K562 (cell line): ENCODE measurements around the gene ARHGAP18. TPM values are rescaled to one million over a fixed set of nuclear protein-coding genes. Genes with fewer than 3 reads are reported as not detected.

ENCODE experiments used
- BRD9 ChIP-seq: fragments of 450-650 bp; IDR thresholded peaks from 2 replicates; pipeline ENCODE4 v1.6.1; 2018; ENCODE audit warnings: low read depth; ENCODE audit not compliant: partially characterized antibody
- CSDE1 ChIP-seq, 2 experiments: fragments of 450-650 bp; IDR thresholded peaks; 2 replicates each; pipeline ENCODE4 v1.6.1; 2016; ENCODE audit warnings: mild to moderate bottlenecking in 1 of 2
- FIP1L1 ChIP-seq: fragments of 200-400 bp; formaldehyde crosslinking; IDR thresholded peaks from 2 replicates; pipeline ENCODE4 v1.6.1; 2018; ENCODE audit warnings: mild to moderate bottlenecking, low read depth, low read length; ENCODE audit not compliant: poor library complexity, severe bottlenecking
- FOXM1 ChIP-seq, 2 experiments: fragments of 450-650 bp in 1 of 2; sonication (generic) in 1 of 2; formaldehyde crosslinking in 1 of 2; IDR thresholded peaks; 2 replicates each; pipeline versions ENCODE4 v1.6.1 to v1.9.0; 2017 to 2022; ENCODE audit warnings: low read depth in 2 of 2, mild to moderate bottlenecking in 2 of 2, missing genetic modification reagents in 1 of 2, moderate library complexity in 1 of 2
- GABPA ChIP-seq: fragments of 200-800 bp; sonication (Bioruptor generic); conservative IDR thresholded peaks from 2 replicates; pipeline ENCODE4 v1.6.1; 2016; ENCODE audit warnings: low read depth, missing genetic modification characterization, missing compliant biosample characterization
- MTA1 ChIP-seq: fragments of 450-650 bp; IDR thresholded peaks from 2 replicates; pipeline ENCODE4 v1.6.1; 2017; ENCODE audit warnings: borderline replicate concordance
- NELFE ChIP-seq: IDR thresholded peaks from 2 replicates; pipeline ENCODE4 v1.6.1; 2011; ENCODE audit warnings: mild to moderate bottlenecking; ENCODE audit not compliant: insufficient read depth, insufficient read length
- PRMT5 ChIP-seq: sonication (generic); formaldehyde crosslinking; IDR thresholded peaks from 2 replicates; pipeline ENCODE4 v1.5.0; 2020; ENCODE audit warnings: missing genetic modification reagents
- TCF3 ChIP-seq: sonication (generic); formaldehyde crosslinking; IDR thresholded peaks from 2 replicates; pipeline ENCODE4 v1.4.0; 2020; ENCODE audit warnings: mild to moderate bottlenecking, missing genetic modification reagents
- TCF7L2 ChIP-seq: fragments of 150-350 bp; IDR thresholded peaks from 2 replicates; pipeline ENCODE4 v1.6.1; 2016; ENCODE audit warnings: low read depth, mild to moderate bottlenecking, low read length, moderate library complexity
- ZNF584 ChIP-seq: fragments of 200-800 bp; sonication (Bioruptor generic); IDR thresholded peaks from 2 replicates; pipeline ENCODE4 v1.6.1; 2016; ENCODE audit warnings: low read depth, mild to moderate bottlenecking, missing genetic modification characterization, missing compliant biosample characterization
- polyA plus RNA-seq, 8 experiments: library from polyadenylated mRNA; depleted of rRNA in 4 of 8; stranded (reverse) in 5 of 8; unstranded in 3 of 8; fragments of >200 nt; fragmentation: Nextera tagmentation in 2 of 8; fragmentation: Illumina TruSeq in 1 of 8; extraction: Ambion mirVana in 2 of 8; extraction: Trizol in 1 of 8; gene quantifications; 2 replicates each; pipeline versions ENCODE4 v1.2.1 to v1.2.3, GENCODE V29; 2011 to 2014; ENCODE audit warnings: inconsistent platforms in 1 of 8, missing spikeins in 1 of 8
- total RNA-seq, 7 experiments: library from RNA; depleted of rRNA in 6 of 7; stranded (reverse); fragments of >200 nt in 6 of 7; fragmentation: Illumina TruSeq in 2 of 7; extraction: Trizol in 2 of 7; gene quantifications; 2 replicates each; pipeline versions ENCODE4 v1.2.1 to v1.2.3, GENCODE V29; 2011 to 2021; ENCODE audit warnings: low replicate concordance in 1 of 7
- TF ChIP-seq, protein P1 (sequence below): fragments of 250-450 bp; sonication (Bioruptor Pico); IDR thresholded peaks from 2 replicates; pipeline ENCODE4 v1.8.0; 2022; ENCODE audit warnings: inconsistent platforms, mild to moderate bottlenecking, moderate library complexity, borderline replicate concordance
- TF ChIP-seq, protein P2 (sequence below): fragments of 450-650 bp; IDR thresholded peaks from 2 replicates; pipeline ENCODE4 v1.6.1; 2018; ENCODE audit not compliant: partially characterized antibody
- TF ChIP-seq, protein P3 (sequence below): fragments of 450-650 bp; formaldehyde crosslinking; conservative IDR thresholded peaks from 2 replicates; pipeline ENCODE4 v1.4.0; 2022; ENCODE audit warnings: mild to moderate bottlenecking, missing genetic modification characterization
- TF ChIP-seq, protein P4 (sequence below): fragments of 450-650 bp; IDR thresholded peaks from 2 replicates; pipeline ENCODE4 v1.6.1; 2017; ENCODE audit warnings: antibody characterized with exemption, mild to moderate bottlenecking

The ARHGAP18 gene
- total and polyA plus RNA-seq, 9 of the 15 experiments (the other 6 are each of a cell fraction or from before 2014, with no cell fraction given), result 13.3 to 29.7 (median 21.1) TPM

DNA sequence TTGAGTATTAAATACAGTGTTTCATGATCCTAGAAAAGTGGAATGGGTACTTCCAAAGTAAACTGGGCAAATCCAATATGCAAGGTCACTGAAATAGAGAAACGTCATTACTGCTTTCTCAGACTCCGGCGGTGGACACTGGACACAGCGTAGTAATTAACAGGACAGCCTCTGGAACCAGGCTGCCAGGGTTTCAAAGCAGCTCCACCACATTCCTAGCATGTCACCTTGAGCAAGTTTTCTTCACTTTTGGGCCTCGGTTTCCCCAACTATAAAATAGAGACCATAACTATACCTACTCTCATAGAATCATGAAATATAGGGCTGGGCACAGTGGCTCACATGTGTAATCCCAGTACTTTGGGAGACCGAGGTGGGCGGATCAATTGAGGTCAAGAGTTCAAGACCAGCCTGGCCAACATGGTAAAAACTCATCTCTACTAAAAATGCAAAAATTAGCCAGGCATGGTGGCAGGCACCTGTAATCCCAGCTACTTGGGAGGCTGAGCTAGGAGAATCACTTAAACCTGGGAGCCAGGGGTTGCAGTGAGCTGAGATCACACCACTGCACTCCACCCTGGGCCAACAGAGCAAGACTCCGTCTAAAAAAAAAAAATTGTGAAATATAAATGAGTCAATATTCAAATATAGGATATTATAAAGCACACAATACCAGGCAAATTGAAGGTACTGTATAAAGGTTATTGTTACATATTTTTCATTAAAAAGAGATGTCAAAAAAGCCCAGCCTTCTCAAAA lies 24.9 kb downstream of the ARHGAP18 start (continued):
- TF ChIP-seq NELFE (no peak), MTA1 (no peak), FIP1L1 (no peak), PRMT5 (CRISPR knock-in tag) (no peak), FOXM1 (IDR thresholded peaks at IDR 0.05; ENCODE audit: low read depth) (no peak), FOXM1 (CRISPR knock-in tag; IDR thresholded peaks at IDR 0.05; ENCODE audit: low read depth) (no peak), TCF7L2 (no peak), CSDE1 (IDR thresholded peaks at IDR 0.05) (no peak), GABPA (no peak), TCF3 (CRISPR knock-in tag) (no peak), ZNF584 (0 out of 2 replicates have a peak, but pooled peaks have one; percentile 20), BRD9 (no peak)
- TF ChIP-seq, protein P1, sequence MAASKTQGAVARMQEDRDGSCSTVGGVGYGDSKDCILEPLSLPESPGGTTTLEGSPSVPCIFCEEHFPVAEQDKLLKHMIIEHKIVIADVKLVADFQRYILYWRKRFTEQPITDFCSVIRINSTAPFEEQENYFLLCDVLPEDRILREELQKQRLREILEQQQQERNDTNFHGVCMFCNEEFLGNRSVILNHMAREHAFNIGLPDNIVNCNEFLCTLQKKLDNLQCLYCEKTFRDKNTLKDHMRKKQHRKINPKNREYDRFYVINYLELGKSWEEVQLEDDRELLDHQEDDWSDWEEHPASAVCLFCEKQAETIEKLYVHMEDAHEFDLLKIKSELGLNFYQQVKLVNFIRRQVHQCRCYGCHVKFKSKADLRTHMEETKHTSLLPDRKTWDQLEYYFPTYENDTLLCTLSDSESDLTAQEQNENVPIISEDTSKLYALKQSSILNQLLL, result no peak
- TF ChIP-seq, protein P2, sequence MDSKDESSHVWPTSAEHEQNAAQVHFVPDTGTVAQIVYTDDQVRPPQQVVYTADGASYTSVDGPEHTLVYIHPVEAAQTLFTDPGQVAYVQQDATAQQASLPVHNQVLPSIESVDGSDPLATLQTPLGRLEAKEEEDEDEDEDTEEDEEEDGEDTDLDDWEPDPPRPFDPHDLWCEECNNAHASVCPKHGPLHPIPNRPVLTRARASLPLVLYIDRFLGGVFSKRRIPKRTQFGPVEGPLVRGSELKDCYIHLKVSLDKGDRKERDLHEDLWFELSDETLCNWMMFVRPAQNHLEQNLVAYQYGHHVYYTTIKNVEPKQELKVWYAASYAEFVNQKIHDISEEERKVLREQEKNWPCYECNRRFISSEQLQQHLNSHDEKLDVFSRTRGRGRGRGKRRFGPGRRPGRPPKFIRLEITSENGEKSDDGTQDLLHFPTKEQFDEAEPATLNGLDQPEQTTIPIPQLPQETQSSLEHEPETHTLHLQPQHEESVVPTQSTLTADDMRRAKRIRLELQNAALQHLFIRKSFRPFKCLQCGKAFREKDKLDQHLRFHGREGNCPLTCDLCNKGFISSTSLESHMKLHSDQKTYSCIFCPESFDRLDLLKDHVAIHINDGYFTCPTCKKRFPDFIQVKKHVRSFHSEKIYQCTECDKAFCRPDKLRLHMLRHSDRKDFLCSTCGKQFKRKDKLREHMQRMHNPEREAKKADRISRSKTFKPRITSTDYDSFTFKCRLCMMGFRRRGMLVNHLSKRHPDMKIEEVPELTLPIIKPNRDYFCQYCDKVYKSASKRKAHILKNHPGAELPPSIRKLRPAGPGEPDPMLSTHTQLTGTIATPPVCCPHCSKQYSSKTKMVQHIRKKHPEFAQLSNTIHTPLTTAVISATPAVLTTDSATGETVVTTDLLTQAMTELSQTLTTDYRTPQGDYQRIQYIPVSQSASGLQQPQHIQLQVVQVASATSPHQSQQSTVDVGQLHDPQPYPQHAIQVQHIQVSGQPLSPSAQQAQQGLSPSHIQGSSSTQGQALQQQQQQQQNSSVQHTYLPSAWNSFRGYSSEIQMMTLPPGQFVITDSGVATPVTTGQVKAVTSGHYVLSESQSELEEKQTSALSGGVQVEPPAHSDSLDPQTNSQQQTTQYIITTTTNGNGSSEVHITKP, result peak; percentile 24
- TF ChIP-seq, protein P3, sequence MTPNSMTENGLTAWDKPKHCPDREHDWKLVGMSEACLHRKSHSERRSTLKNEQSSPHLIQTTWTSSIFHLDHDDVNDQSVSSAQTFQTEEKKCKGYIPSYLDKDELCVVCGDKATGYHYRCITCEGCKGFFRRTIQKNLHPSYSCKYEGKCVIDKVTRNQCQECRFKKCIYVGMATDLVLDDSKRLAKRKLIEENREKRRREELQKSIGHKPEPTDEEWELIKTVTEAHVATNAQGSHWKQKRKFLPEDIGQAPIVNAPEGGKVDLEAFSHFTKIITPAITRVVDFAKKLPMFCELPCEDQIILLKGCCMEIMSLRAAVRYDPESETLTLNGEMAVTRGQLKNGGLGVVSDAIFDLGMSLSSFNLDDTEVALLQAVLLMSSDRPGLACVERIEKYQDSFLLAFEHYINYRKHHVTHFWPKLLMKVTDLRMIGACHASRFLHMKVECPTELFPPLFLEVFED (CRISPR knock-in tag), result no peak
- TF ChIP-seq, protein P4, sequence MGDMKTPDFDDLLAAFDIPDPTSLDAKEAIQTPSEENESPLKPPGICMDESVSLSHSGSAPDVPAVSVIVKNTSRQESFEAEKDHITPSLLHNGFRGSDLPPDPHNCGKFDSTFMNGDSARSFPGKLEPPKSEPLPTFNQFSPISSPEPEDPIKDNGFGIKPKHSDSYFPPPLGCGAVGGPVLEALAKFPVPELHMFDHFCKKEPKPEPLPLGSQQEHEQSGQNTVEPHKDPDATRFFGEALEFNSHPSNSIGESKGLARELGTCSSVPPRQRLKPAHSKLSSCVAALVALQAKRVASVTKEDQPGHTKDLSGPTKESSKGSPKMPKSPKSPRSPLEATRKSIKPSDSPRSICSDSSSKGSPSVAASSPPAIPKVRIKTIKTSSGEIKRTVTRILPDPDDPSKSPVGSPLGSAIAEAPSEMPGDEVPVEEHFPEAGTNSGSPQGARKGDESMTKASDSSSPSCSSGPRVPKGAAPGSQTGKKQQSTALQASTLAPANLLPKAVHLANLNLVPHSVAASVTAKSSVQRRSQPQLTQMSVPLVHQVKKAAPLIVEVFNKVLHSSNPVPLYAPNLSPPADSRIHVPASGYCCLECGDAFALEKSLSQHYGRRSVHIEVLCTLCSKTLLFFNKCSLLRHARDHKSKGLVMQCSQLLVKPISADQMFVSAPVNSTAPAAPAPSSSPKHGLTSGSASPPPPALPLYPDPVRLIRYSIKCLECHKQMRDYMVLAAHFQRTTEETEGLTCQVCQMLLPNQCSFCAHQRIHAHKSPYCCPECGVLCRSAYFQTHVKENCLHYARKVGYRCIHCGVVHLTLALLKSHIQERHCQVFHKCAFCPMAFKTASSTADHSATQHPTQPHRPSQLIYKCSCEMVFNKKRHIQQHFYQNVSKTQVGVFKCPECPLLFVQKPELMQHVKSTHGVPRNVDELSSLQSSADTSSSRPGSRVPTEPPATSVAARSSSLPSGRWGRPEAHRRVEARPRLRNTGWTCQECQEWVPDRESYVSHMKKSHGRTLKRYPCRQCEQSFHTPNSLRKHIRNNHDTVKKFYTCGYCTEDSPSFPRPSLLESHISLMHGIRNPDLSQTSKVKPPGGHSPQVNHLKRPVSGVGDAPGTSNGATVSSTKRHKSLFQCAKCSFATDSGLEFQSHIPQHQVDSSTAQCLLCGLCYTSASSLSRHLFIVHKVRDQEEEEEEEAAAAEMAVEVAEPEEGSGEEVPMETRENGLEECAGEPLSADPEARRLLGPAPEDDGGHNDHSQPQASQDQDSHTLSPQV, result peak; percentile 82
